HG03460 (cell line): Measurements from ENCODE around the gene ARSG.

ENCODE experiments used
- ATAC-seq: cut with Tn5 transposase; IDR thresholded peaks from one replicate; pipeline ENCODE4 v1.9.1; 2021; ENCODE audit not compliant: unreplicated experiment

Gene ARSG

GRCh38 chr17:68424203-68424602 is 132.9 kb downstream of the ARSG start:
- no peak for ATAC-seq

- ATAC-seq: no peak
Observed at GRCh38 chr17:68424861-68425260, 133.6 kb downstream of the ARSG start.

GRCh38 chr17:68425979-68426378 is 134.7 kb downstream of the ARSG start:
- no peak for ATAC-seq

GRCh38 chr17:68427575-68427974 is 136.3 kb downstream of the ARSG start:
- no peak for ATAC-seq

GRCh38 chr17:68428498-68429172 is 137.3 kb downstream of the ARSG start:
- ATAC-seq: no peak

- ATAC-seq: no peak
Observed at GRCh38 chr17:68429881-68430280, 138.6 kb downstream of the ARSG start.

- ATAC-seq: no peak
Observed at GRCh38 chr17:68431045-68431608, 139.8 kb downstream of the ARSG start.

- ATAC-seq: no peak
Observed at GRCh38 chr17:68431661-68432071, 140.4 kb downstream of the ARSG start.

- ATAC-seq: no peak
Observed at GRCh38 chr17:68432086-68432864, 141.0 kb downstream of the ARSG start.

- ATAC-seq: no peak
Observed at GRCh38 chr17:68433211-68433610, 141.9 kb downstream of the ARSG start.

GRCh38 chr17:68433911-68434508 is 142.7 kb downstream of the ARSG start:
- ATAC-seq: no peak

- no peak for ATAC-seq
Observed at GRCh38 chr17:68435361-68435760, 144.1 kb downstream of the ARSG start.

GRCh38 chr17:68435876-68436842 is 144.9 kb downstream of the ARSG start:
- ATAC-seq: peak; percentile 52

GRCh38 chr17:68437979-68438822 is 146.9 kb downstream of the ARSG start:
- peak; percentile 72 for ATAC-seq

GRCh38 chr17:68439656-68440290 is 148.5 kb downstream of the ARSG start:
- ATAC-seq: no peak

- no peak for ATAC-seq
Observed at GRCh38 chr17:68440526-68440925, 149.2 kb downstream of the ARSG start.

- no peak for ATAC-seq
Observed at GRCh38 chr17:68441070-68441770, 149.9 kb downstream of the ARSG start.

GRCh38 chr17:68443972-68444464 is 152.7 kb downstream of the ARSG start:
- ATAC-seq: no peak
